ENCODE data around the gene KCNQ5.

DNA sequence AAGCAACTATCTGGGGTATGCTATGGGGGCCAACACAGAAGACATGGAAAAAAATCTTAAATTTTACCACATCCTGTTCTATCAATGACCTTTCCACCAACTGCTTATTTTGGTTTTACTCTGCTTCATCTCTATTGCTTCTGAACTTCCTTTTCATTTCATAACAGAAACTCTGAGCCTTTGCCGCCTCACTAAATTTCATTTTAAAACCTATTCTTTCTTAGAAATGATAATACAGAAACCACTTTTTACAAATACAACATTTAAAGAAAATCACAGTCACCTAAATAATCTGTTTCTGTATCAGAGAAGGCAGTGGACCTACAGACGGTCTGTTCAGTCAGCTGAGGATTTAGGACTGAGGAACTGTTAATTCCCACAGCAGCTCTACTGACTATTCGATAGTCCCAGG lies 117.5 kb downstream of the KCNQ5 start:
- TF ChIP-seq, protein P1, sequence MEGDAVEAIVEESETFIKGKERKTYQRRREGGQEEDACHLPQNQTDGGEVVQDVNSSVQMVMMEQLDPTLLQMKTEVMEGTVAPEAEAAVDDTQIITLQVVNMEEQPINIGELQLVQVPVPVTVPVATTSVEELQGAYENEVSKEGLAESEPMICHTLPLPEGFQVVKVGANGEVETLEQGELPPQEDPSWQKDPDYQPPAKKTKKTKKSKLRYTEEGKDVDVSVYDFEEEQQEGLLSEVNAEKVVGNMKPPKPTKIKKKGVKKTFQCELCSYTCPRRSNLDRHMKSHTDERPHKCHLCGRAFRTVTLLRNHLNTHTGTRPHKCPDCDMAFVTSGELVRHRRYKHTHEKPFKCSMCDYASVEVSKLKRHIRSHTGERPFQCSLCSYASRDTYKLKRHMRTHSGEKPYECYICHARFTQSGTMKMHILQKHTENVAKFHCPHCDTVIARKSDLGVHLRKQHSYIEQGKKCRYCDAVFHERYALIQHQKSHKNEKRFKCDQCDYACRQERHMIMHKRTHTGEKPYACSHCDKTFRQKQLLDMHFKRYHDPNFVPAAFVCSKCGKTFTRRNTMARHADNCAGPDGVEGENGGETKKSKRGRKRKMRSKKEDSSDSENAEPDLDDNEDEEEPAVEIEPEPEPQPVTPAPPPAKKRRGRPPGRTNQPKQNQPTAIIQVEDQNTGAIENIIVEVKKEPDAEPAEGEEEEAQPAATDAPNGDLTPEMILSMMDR (IDR thresholded peaks at IDR 0.05), result no peak
- TF ChIP-seq POLR2A (IDR thresholded peaks at IDR 0.05), result no peak

Data from suprapubic skin (tissue), 3 donors.